DOHH2 (cell line): Measurements from ENCODE around the gene ATP5MC2.

Source experiments
- H3F3A ChIP-seq: fragments of 200-600 bp; sonication (generic), shearing (Covaris generic); 2 replicates; pipeline ENCODE4 v1.6.0; 2016; ENCODE audit warnings: antibody characterized with exemption, mild to moderate bottlenecking; ENCODE audit not compliant: control insufficient read depth, insufficient read depth
- H3K27ac ChIP-seq: fragments of 200-600 bp; sonication (generic); 2 replicates; pipeline ENCODE4 v1.5.1; 2014; ENCODE audit warnings: low read depth, mild to moderate bottlenecking, low read length, moderate library complexity
- H3K27me3 ChIP-seq: fragments of 200-600 bp; sonication (generic); 2 replicates; pipeline ENCODE4 v1.6.1; 2014; ENCODE audit warnings: mild to moderate bottlenecking, low read length, mixed read lengths; ENCODE audit not compliant: control insufficient read depth
- H3K36me3 ChIP-seq: fragments of 200-600 bp; sonication (generic); 2 replicates; pipeline ENCODE4 v1.6.1; 2014; ENCODE audit warnings: mild to moderate bottlenecking, low read length, moderate library complexity, mixed read lengths; ENCODE audit not compliant: control insufficient read depth
- H3K4me1 ChIP-seq: fragments of 200-600 bp; sonication (generic); 2 replicates; pipeline ENCODE4 v1.6.1; 2014; ENCODE audit warnings: mild to moderate bottlenecking, low read length, mixed read lengths; ENCODE audit not compliant: control insufficient read depth
- H3K4me2 ChIP-seq: fragments of 200-600 bp; sonication (generic); 2 replicates; pipeline ENCODE4 v1.6.0; 2014; ENCODE audit warnings: mild to moderate bottlenecking, low read length, moderate library complexity
- H3K4me3 ChIP-seq: fragments of 200-600 bp; sonication (generic); 2 replicates; pipeline ENCODE4 v1.5.1; 2014; ENCODE audit warnings: mild to moderate bottlenecking, low read length, mixed read lengths
- H3K79me2 ChIP-seq: fragments of 200-600 bp; sonication (generic); 2 replicates; pipeline ENCODE4 v1.6.1; 2014; ENCODE audit warnings: mild to moderate bottlenecking, low read length, mixed read lengths; ENCODE audit not compliant: control insufficient read depth
- H3K9me2 ChIP-seq: fragments of 200-600 bp; sonication (generic); replicated peaks from 2 replicates; pipeline ENCODE4 v1.6.1; 2014; ENCODE audit warnings: mild to moderate bottlenecking, low read length, mixed read lengths; ENCODE audit not compliant: control insufficient read depth
- H3K9me3 ChIP-seq: fragments of 200-600 bp; sonication (generic); 2 replicates; pipeline ENCODE4 v1.6.1; 2014; ENCODE audit warnings: antibody characterized with exemption, low read length, mixed read lengths; ENCODE audit not compliant: control insufficient read depth, insufficient read depth
- H4K20me1 ChIP-seq: fragments of 200-600 bp; sonication (generic); 2 replicates; pipeline ENCODE4 v1.6.0; 2014; ENCODE audit warnings: low read depth, mild to moderate bottlenecking, antibody characterized with exemption, low read length, moderate library complexity; ENCODE audit not compliant: control insufficient read depth, insufficient read depth
- CTCF ChIP-seq: fragments of 200-600 bp; sonication (generic); IDR thresholded peaks from one replicate; pipeline ENCODE4 v1.5.1; 2014; ENCODE audit warnings: antibody characterized with exemption, mild to moderate bottlenecking, low read depth, low read length; ENCODE audit not compliant: poor library complexity, severe bottlenecking
- EZH2phosphoT487 ChIP-seq: fragments of 200-600 bp; sonication (generic); IDR thresholded peaks from 2 replicates; pipeline ENCODE4 v1.6.1; 2017; ENCODE audit warnings: borderline replicate concordance, mild to moderate bottlenecking, antibody characterized with exemption, low read length, moderate library complexity, mixed read lengths

The ATP5MC2 gene

GRCh38 chr12:53709671-53710070 is 33.8 kb upstream of the ATP5MC2 start:
- no peaks in the 10 kb centered on the region for H3K9me2 ChIP-seq
- H3K36me3 ChIP-seq = no peaks in the 10 kb centered on the region
- TF ChIP-seq CTCF (no peak), EZH2phosphoT487 (no peak)
- H3K4me3 ChIP-seq = no peak overlapping the region
- H3F3A ChIP-seq = no peaks in the 10 kb centered on the region
- H3K27ac ChIP-seq = no peak overlapping the region
- H3K4me1 ChIP-seq = no peaks in the 10 kb centered on the region
- H3K9me3 ChIP-seq = no peaks in the 10 kb centered on the region
- no peaks in the 10 kb centered on the region for H3K79me2 ChIP-seq
- H3K27me3 ChIP-seq = peaks cover 46% of the 10 kb centered on the region
- no peak overlapping the region for H3K4me2 ChIP-seq
- no peaks in the 10 kb centered on the region for H4K20me1 ChIP-seq

- no peak for TF ChIP-seq CTCF
- no peak for TF ChIP-seq EZH2phosphoT487
- peaks cover 63% of the 10 kb centered on the region for H3K27me3 ChIP-seq
These were observed 30.2 kb upstream of the ATP5MC2 start for GRCh38 chr12:53706080-53706479.

GRCh38 chr12:53703756-53704155 is 27.9 kb upstream of the ATP5MC2 start:
- H3K27ac ChIP-seq = no peak overlapping the region
- no peaks in the 10 kb centered on the region for H3K9me3 ChIP-seq
- no peak for TF ChIP-seq EZH2phosphoT487
- no peak for TF ChIP-seq CTCF
- H3K9me2 ChIP-seq = no peaks in the 10 kb centered on the region
- H3K36me3 ChIP-seq = no peaks in the 10 kb centered on the region
- peaks cover 4% of the 10 kb centered on the region for H3K4me1 ChIP-seq
- no peak overlapping the region for H3K4me2 ChIP-seq
- H4K20me1 ChIP-seq = no peaks in the 10 kb centered on the region
- H3F3A ChIP-seq = no peaks in the 10 kb centered on the region
- peaks cover 65% of the 10 kb centered on the region for H3K27me3 ChIP-seq
- no peak overlapping the region for H3K4me3 ChIP-seq
- H3K79me2 ChIP-seq = no peaks in the 10 kb centered on the region

More at GRCh38 chr12:53706080-53706479, 30.2 kb upstream of the ATP5MC2 start:
- Histone ChIP-seq H3K36me3 (no peaks in the 10 kb centered on the region), H3K4me3 (no peak overlapping the region), H3K9me3 (no peaks in the 10 kb centered on the region), H4K20me1 (no peaks in the 10 kb centered on the region), H3K9me2 (no peaks in the 10 kb centered on the region), H3F3A (no peaks in the 10 kb centered on the region), H3K4me1 (peaks cover 4% of the 10 kb centered on the region), H3K27ac (no peak overlapping the region), H3K79me2 (no peaks in the 10 kb centered on the region), H3K4me2 (no peak overlapping the region)
